ENCODE data around the gene B3GLCT. TPM values are rescaled to one million over a fixed set of nuclear protein-coding genes. Genes with fewer than 3 reads are reported as not detected.

The B3GLCT gene
- total and polyA plus RNA-seq, 2 donors (not counting 3 experiments of a cell fraction or from before 2014, with no cell fraction given): 5.2 to 14.6 TPM

DNA sequence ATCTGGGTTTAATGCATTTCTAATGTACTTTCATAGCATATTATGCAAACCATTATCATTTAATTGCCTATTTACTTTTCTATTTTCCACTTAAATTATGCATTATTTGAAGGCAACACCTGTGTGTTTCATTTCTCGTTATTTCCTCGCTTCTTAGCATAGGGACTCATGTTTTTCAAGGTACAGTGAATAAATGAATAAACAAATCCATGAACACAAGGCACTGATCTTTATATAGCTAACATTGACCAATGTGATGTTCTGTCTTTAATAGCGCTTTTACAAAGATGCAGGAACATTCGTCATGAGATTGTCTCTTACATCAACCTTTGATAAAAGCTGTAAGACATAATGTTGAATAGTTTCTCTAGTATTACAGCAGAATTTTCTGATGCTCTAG, 121.2 kb downstream of the B3GLCT start:
- TF ChIP-seq EZH2 (IDR thresholded peaks at IDR 0.05; ENCODE audit: borderline replicate concordance, low read depth, low read length, severe bottlenecking) (no peak), JUN (IDR thresholded peaks at IDR 0.05; ENCODE audit: borderline replicate concordance, insufficient read depth, insufficient read length, low read depth) (no peak), POLR2AphosphoS5 (IDR thresholded peaks at IDR 0.05; ENCODE audit: insufficient read depth, low read depth, low read length) (no peak), FOS (IDR thresholded peaks at IDR 0.05; ENCODE audit: borderline replicate concordance, insufficient read depth, low read length) (no peak), POLR2A (IDR thresholded peaks at IDR 0.05; ENCODE audit: low read depth, low read length) (no peak), GATA2 (IDR thresholded peaks at IDR 0.05; ENCODE audit: insufficient read depth, insufficient read length, low read depth, low read length) (no peak), MYC (IDR thresholded peaks at IDR 0.05; ENCODE audit: low read depth, low read length) (no peak)
- TF ChIP-seq, protein P1, sequence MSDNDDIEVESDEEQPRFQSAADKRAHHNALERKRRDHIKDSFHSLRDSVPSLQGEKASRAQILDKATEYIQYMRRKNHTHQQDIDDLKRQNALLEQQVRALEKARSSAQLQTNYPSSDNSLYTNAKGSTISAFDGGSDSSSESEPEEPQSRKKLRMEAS (IDR thresholded peaks at IDR 0.05; ENCODE audit: insufficient read depth, insufficient read length): no peak
- TF ChIP-seq, protein P2, sequence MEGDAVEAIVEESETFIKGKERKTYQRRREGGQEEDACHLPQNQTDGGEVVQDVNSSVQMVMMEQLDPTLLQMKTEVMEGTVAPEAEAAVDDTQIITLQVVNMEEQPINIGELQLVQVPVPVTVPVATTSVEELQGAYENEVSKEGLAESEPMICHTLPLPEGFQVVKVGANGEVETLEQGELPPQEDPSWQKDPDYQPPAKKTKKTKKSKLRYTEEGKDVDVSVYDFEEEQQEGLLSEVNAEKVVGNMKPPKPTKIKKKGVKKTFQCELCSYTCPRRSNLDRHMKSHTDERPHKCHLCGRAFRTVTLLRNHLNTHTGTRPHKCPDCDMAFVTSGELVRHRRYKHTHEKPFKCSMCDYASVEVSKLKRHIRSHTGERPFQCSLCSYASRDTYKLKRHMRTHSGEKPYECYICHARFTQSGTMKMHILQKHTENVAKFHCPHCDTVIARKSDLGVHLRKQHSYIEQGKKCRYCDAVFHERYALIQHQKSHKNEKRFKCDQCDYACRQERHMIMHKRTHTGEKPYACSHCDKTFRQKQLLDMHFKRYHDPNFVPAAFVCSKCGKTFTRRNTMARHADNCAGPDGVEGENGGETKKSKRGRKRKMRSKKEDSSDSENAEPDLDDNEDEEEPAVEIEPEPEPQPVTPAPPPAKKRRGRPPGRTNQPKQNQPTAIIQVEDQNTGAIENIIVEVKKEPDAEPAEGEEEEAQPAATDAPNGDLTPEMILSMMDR (IDR thresholded peaks at IDR 0.05; ENCODE audit: extremely low read depth in 1 of 2, insufficient read depth in 1 of 2, low read depth in 1 of 2, low read length in 2 of 2): no peak
- no TSS peak for BruUV-seq (replicated peaks)
- H3K27me3 ChIP-seq (ENCODE audit: control insufficient read depth in 2 of 2, insufficient read depth in 2 of 2, low read length in 2 of 2): no peaks in the 10 kb centered on the region
- H3K4me1 ChIP-seq (ENCODE audit: control insufficient read depth, extremely low read depth, insufficient read depth, low read length): no peaks in the 10 kb centered on the region
- FAIRE-seq (no peak), DNase-seq (ENCODE audit: low read depth, low spot score) (no peak)
- H3K4me2 ChIP-seq (ENCODE audit: insufficient read depth, low read length): no peak overlapping the region
- no peak overlapping the region for H3K4me3 ChIP-seq (replicated peaks in 1 of 3; ENCODE audit: insufficient read depth in 1 of 3, low read depth in 1 of 3, low read length in 3 of 3)
- intact Hi-C loops (cut with micrococcal nuclease): no loop called here
- H3K36me3 ChIP-seq (ENCODE audit: control insufficient read depth in 2 of 2, extremely low read depth in 1 of 2, insufficient read depth in 2 of 2, low read length in 2 of 2): no peaks in the 10 kb centered on the region
- H2AFZ ChIP-seq (ENCODE audit: low read depth, low read length): no peak overlapping the region
- no peaks in the 10 kb centered on the region for H3K9me3 ChIP-seq (replicated peaks; ENCODE audit: control insufficient read depth, insufficient read depth, low read length)
- ChIA-PET POLR2A (no interaction called here), CTCF (no interaction called here)
- H3K9me1 ChIP-seq (replicated peaks; ENCODE audit: control insufficient read depth, extremely low read depth, insufficient read depth, low read length): no peaks in the 10 kb centered on the region
- H3K27ac ChIP-seq (ENCODE audit: insufficient read depth, low read depth, low read length): no peak overlapping the region
- dilution Hi-C loops (cut with MboI; ENCODE audit: extremely low pct_ligation_motif_present, low sequenced_read_pairs): no loop called here
- H3K9ac ChIP-seq (replicated peaks; ENCODE audit: extremely low read depth, insufficient read depth, low read length): no peak overlapping the region
- H3K79me2 ChIP-seq (ENCODE audit: control insufficient read depth, insufficient read depth, low read length): no peaks in the 10 kb centered on the region
- H4K20me1 ChIP-seq (replicated peaks; ENCODE audit: control insufficient read depth, extremely low read depth, insufficient read depth, low read length): no peaks in the 10 kb centered on the region

Measured in endothelial cell of umbilical vein (primary cell).